GM12892 (cell line): ENCODE results near the gene SHB.

Experiments used
- POLR2A ChIP-seq: IDR thresholded peaks from 2 replicates; pipeline ENCODE4 v1.6.1; 2011; ENCODE audit warnings: low read depth, low read length, control low read depth
- TAF1 ChIP-seq: IDR thresholded peaks from 2 replicates; pipeline ENCODE4 v1.6.1; 2011; ENCODE audit warnings: low read depth, mild to moderate bottlenecking, control low read depth, low read length, borderline replicate concordance

DNA sequence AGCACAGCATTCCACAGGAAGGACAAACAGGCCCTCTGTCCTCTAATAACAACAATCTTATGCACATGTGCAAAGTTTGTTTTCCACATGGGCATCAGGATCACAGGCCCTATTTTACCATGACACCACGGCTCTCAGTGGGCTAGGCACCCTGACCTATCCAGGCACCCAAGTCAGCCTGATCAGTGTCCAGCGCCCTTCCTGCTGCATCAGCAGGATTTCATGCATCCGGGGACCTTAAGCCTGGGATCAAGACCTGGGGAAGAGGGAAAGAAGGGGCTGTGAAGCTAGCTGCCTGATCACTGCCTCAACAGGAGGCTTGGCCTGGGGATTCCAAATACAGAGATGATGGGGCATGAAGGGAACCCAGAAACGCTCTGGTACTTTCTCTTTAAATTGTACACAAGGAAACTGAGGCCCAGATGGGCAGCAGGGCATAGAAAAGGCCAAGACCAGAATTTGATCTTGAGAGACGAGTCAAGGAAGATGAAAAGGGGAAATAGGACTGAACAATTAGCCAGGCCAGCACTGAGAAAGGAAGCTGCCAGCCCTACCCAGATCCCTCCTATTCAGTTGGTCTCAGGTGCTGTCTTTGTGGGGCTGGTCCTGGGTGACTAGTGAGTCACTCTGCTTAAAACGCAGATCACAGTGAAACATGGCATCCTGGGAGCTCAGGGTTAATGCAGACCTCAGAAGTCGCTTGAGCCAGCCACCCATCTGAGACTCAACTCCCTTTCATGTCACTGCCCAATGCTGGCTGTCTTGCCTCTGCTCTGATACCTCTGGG is 57.9 kb downstream of the SHB start:
- TF ChIP-seq POLR2A (no peak), TAF1 (no peak)
